Measurements from ENCODE around the gene GRM3.
A peak's percentile ranks its signal among the peaks of the same experiment; 100 is the strongest.

Gene GRM3

DNA sequence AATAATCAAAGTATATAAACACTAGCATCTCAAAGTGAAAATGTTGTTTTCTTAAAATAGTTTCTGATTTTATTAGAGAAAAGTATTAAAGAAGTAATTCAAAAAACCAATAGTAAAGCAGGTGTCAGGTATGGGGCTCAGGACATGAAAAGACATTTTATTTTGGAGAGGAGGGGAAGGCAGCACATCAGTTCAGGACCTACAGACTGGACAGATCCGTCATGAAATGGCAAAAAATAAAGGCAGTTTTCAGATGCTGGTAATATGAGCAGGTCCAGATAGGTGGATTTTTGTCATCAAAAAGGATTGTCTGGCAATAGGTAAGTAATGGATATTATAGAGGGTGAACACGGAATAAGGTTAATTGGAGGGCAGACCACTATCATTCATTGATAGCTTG lies 49.0 kb downstream of the GRM3 start:
- DNase-seq (ENCODE audit: low read depth) = no peak

DNA sequence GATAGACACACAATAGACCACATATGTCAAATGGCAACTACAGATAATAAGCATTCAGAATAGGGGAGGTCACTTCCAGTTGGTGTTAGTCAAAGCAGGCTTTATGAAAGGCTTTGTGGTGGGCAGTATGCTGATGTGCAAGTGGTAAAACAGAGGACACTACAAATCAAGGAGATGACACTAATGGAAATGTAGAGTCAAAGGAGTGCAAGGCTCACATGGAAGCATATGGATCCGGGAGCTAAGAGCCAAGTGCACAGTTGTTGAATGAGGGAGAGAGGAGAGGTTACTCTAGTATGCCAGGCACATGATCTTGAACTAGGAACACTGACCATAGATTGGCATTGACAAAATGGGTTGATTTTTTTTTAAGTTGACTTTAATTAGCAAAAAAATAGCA lies 62.7 kb downstream of the GRM3 start:
- DNase-seq (ENCODE audit: low read depth) = no peak

DNA sequence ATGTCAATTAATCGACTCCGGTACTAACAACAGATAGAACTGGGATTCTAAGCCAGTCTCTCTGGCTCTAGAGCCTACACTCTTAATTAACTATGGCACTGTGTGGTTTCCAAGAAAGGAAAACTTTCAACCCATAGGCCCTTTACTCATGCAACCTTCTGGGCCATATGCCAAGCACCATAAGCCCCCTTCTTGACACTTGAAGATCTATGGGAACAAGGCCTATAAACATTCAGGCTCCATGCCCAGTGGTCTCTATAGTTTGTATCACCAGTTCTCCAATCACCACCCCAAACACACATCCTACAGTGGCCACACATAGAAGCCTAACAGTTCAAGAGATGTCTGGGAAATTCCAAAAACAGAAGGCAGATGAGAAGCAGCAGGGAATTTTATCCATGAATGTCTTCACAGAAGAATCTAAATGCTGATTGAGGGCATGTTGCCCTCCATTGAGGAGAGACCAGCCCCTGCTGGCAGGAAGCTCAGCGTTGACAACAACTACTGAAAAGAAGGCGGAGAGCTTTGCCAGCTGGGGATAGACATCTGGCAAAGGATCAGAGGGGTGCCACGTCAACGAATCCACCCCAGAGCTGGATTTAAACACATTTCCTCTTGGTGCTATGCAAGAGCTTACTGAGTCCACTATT lies 64.4 kb downstream of the GRM3 start:
- DNase-seq (ENCODE audit: low read depth) = no peak

DNA sequence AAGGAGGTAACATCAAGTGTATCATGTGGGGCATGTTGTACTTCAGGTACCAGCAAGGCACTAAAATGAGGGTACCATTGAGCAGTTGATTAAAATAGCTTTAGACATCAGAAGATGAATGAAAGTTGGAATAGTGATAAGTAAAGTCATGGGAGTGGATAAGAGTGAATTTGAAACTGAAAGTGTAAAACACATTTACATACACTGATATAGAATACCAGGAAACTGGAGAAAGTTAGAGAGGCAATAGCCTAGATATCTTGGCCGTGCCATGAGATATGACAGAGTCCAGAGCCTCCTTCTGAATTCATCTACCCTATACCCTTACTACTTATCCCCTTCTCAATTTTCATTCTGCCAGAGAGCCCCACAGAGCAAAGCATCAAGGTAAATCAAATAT lies 76.6 kb downstream of the GRM3 start:
- no peak for DNase-seq (ENCODE audit: low read depth)

DNA sequence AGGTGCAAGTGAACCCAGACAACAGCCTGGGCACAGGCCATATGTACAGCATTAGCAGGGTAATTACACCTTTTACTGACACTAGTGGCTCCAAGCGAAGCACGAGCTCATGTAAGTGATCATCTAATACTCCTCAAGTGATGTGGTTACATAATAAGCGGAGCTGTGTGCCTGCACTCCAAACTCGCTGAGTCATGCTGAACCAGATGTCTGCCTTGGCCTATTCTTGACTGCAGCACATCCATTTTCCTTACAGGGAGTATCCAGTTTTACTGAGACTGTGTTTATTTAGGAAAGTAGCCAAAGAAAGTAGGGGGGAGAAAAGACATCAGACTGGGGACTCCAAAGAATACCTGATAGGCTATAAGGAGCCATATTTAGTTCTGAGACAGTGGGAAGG lies 90.1 kb downstream of the GRM3 start:
- DNase-seq (ENCODE audit: low read depth) = peak; percentile 9

DNA sequence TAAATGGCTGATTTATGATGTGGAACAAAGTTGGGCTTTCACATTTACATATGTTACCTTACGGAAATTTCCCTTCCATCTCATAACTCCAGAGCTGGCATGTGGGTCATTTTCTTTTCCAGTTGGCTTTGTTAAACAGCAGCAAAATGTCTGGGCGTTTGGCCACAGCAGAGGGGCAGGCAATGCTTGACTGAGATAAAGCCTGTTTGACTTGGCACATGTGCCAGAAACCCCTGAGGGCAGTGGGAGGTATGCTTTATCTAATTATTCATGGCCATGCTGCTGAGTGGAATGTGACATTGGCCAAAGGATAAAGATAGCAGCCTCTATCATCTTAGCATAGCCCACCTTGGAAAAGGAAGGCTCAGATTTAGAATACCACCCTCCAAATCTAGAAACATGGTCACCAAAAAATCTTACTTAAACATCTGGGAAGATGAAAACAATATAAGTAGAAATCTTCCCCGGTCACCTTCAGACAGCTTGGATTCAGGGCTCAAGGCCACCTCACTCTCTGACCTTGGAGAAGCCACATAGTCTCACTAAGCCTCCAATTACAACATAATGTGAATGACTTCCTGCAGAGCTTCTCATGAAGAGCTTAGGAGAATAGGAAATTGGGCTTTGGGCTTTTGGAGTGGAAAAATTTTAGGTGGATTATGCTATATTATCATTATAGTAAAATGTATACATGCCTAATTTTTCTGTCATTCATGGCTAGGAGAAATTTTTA lies 101.5 kb downstream of the GRM3 start:
- no peak for DNase-seq (ENCODE audit: low read depth)

DNA sequence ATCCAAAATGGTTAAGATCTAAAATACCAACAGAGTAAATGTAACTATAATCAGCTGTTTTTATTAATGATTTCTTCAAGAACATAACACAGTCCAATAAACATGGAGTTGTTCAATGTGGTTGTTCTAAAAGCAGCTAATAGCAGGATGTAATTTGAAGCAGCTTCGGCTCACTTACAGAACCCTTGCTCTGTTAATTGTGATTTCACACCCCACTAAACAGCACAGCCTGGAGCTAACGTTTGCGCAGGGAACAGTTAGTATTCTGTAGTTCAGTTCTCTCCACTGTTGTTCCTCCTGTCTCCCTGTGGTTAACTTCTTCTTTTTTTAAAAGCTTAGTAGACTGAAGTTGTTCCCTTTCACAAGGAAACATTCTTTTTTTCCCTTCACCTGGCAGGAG lies 104.0 kb downstream of the GRM3 start:
- DNase-seq (ENCODE audit: low read depth) = no peak

DNA sequence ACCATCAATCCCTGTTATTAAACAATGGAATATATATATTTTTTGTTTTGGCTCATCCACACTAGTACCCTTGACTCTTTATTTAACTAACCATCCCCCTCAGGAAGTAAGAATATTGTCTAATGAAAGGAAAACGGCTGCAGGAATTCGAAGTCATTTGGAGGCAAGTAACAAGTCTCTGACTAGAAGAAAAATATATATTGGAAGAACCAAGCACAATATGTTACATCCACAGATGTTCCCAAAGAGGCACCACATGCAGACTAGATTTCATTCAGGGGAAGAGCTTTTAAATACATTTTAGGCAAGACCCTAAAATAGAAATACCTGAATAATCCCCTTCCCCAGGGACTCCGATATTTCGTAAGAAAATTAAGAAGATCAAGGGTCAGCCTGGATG lies 104.5 kb downstream of the GRM3 start:
- DNase-seq (ENCODE audit: low read depth) = no peak

DNA sequence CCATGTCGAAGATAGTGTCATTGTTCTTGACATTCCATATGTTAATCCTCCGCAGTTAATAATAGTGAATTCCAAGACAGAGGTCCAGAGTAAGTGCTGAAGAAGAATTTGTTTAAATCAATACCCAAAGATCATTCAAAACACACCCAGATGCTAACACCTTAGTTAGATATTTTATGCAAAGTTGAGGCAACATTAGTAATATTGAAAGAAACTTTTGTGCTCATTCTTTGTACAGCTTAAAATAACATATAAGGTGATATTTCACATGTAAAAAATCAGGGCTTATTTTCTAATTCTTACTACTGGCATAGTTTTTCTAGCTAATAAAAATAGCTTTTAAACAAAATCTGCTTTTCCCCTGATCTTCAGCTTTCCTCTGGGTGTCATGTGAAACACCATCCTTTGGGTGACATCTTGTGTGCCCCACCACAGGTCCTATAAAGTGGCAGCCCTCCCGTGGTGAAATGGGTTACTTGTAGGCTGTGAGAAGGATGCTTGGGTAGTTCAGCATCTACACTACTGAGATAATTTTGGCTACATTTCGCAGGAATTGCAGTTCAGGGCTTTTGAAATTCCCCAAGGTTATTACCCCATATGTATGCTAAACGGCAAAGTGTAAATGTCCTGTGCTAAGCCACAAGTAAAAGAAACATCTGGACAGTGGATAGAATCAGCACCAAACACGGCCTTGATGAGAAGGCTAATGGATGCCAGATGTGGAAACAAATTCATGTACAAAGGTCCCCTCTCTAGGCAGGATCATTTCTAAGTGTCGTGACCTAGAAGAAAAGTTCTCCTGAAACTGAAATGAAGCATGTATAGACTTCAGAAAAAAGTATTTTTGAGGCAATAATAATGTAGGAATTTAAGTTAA lies 105.4 kb downstream of the GRM3 start:
- no peak for DNase-seq (ENCODE audit: low read depth)

DNA sequence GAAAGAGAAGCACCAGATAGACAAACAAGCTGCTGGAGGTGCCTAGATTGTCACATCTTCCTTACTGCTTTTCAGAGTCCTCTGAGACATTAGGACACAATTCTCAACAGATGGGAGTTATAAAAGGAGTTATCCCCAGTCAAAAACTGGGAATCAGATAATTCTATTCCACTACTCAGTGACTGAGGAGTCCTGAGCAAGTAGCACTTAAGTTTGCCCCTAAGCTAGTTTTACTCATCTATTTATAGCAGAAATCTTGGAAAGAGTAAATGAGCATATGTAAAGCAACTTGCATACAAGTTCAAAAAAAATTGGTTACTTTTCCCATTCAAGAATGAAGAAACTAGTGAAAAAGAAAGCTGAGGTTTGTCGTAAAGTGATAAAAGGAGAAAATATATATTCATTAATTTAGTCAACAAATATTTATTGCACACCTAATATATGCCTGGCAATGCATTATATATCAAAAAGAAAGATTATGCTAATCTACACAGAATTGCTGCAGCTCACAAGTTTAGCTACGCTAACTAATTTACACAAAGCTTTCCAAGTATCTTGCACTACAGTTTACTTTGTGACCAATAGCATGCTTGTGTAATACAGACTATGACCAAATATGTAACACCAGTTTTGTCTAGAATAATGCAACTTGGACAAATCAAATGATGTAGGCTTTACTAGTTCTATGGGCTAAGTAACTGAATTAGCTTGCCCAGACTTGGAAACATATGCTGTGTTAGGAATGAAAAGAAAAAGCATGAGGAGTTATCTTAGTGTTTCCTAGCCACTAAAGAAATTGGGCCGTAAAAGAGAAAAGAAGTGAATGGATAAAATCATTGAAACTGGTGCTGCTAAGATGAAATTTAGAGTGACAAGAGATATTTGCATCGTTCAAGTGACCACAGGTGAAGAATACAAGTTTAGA lies 106.3 kb downstream of the GRM3 start:
- DNase-seq (ENCODE audit: low read depth) = no peak

DNA sequence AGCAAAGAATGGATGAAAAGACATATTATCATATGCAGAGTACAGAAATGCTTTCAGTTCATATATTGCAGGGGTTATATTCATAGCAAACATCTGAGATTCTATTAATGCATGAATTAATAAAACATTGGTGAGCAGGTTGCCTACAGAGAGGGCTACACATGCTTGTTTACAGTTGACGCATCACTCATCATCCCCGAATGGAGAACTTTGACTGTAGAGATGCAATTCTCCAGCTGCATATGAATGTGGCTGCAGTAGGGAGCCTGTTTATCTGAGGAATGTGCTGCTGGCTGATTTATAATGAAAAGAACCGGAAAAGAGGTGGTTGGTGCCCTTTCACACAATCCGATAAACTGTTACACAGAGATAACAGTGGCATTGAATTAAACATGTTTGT lies 116.5 kb downstream of the GRM3 start:
- DNase-seq (ENCODE audit: low read depth) = no peak

DNA sequence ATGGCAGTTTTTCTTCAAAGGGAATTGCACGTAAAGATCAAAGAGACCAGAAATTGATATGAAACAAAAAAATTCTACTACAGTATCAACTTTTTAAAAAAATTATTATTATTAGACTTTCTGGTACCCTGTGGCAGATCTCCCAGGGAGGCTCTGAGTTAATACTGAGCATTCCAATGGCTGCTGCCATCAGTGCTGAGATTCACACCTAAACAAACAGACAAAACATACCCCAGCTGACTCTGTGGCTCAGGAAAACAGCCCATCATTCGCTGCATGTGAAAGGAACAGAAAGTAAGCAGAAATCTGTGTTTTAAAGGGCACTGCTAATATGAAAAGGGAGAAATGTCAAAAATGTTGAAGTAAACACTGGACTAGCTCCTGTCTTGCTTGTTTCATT lies 118.4 kb downstream of the GRM3 start:
- no peak for DNase-seq (ENCODE audit: low read depth)

DNA sequence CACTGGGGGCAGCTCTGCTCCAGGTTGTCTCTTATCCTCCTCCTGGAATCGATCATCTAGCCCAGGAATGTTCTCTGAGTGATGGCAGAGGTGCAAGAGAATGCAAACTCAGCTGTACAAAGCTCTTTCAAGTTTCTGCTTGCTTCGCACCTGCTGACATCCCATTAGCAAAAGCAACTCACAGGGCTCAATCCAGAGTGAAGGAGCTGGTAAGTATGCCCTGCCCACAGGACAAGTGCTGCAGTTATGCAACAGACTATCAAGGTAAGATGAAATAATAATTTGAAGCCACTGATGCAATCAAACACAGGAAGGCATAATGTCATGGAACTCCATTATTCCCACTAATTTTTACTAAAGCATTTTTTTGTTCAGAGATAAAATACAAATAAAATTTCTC lies 122.2 kb downstream of the GRM3 start:
- no peak for DNase-seq (ENCODE audit: low read depth)

DNA sequence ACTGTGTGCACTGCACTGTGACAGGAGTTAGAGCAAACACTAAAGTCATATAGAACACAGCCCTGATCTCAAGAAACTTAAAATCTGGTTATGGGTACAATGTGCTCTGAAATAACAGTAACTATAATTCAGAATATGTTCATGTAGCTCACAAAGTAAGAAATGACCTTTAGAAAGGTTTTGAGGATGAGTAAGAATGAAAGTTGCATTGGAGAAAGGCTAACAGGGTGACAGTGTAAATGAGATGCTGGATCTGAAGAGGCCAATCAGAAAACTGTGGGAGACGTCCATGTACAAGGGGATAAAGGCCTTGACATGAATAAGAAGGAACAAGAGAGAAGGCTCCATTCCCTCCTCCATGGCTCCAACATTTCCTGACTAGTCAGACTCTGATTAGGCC lies 124.7 kb downstream of the GRM3 start:
- DNase-seq (ENCODE audit: low read depth) = no peak

DNA sequence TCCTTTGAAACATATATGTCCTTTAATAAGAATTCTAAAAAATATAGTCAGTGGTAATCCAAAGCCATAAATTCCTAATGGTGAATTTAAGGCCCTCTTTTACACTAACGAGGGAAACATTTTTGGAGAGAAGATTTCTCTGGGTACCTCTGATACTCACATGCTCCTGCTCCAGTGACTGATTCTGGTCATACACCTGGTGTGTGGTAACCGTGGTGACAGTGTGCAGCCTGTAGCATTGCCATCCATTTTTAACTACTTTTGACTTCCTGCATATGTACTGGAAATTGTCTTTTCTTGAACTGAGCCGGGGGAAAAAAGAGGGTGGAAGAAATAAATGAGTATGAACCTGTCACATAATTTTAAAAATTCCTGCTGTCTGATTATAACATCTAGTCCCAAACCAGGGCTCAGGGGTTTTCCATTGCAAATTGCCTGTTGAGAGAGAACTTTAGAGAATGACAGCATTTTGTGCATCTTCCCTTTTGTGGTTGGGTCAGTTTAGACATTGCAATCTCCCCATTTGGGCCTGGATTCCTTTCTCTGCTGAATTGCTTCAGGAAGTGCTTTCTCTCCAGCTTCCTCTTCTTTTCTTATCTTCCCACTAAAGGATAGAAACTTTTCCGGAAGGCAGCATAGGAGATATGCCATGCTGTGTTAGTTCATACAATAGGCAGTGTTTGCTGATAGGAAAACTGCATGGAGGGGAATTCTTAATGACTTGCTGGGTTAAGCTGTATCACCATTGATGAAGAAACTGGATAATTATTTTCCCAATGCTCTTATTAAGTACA lies 125.5 kb downstream of the GRM3 start:
- DNase-seq (ENCODE audit: low read depth) = no peak

DNA sequence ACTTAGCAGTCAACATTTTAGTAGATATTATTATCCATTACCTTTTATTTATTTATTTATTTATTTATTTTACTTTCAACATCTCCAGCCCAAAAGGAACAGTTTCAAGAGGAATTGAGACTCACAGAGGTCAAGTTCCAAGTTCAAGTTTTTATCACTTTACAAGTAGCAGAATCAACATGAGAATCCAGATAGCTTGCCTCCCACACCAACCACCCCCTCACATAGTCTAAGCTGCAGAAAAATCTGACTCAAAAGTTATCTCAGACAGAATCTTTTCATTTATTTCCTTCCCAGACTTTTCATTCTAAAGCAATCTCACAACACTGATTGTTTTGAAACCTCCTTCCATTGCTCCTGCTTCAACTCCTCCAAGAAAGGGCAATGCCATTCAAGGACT lies 129.6 kb downstream of the GRM3 start:
- no peak for DNase-seq (ENCODE audit: low read depth)

DNA sequence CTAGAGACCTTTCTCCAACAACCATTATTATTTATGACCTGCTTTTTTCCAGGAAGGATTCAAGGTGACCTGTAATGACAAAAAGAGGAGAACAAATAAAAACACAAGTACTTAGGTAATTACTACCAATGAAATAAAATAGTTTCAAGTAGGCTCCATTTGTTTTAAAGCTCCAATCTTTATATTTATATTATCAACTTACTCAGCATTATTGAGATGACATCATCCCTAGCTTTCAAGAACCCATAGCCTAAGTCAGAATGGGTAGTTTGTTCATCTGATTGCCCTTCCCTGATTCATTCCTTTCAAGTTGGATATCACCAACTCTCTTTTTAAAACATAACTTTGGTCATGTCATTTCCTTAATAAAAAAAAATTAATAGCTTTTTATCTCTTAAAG lies 131.5 kb downstream of the GRM3 start:
- no peak for DNase-seq (ENCODE audit: low read depth)

DNA sequence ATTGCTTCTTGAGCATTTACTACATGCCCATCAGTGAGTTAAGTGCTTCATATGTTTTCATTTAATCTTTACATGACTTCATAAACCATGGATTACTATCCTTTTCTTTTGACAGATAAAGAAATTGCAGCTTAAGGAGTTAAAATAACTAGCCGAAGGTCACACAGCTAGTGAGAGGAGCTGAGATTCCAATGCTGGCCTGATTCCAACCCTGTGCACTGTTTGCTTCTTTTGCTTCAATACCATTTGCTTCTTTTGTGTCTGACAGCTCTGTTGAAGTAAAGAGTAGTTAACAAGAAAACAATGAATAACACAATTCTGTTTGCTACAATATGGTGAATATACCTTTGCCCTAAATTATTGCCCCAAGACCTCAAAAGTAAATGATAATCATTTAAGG lies 132.4 kb downstream of the GRM3 start:
- DNase-seq (ENCODE audit: low read depth) = no peak

DNA sequence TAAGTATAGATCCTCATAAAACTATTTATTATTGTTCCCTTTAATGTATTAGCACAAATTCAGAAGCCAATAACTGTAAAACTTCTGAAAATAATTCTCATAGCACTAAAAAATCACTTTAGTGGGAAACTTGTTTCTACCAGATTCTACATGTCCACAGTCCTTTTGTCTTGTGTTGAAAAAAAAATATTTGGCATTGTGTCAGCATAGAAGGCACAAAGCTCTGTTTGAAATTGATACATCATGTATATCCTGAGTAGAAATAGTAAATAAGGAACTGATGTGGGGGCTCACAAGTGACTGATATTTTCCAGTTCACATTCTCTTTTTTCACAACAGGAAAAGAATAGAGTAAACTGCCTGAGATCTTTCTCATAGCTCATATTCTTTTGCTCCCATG lies 134.6 kb downstream of the GRM3 start:
- DNase-seq (ENCODE audit: low read depth) = no peak

DNA sequence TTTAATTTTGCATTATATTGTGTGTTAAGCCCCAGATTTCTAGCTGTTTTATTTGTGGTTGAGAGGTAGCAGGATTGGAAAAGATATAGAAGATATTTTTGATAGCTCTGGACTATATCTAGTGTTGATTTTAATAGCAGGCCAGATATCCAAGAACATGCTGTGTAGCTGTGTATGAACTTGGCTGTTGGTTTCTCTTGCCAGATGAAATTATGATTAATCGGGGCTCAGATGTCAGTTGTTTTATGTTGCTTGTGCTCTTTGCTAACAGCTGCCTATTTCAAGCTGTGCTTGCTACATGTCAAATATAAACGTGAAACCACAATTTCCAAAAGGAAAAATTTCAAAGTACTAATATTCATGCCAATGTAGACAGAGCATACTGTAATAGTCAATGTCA lies 141.1 kb downstream of the GRM3 start:
- no peak for DNase-seq (ENCODE audit: low read depth)

DNA sequence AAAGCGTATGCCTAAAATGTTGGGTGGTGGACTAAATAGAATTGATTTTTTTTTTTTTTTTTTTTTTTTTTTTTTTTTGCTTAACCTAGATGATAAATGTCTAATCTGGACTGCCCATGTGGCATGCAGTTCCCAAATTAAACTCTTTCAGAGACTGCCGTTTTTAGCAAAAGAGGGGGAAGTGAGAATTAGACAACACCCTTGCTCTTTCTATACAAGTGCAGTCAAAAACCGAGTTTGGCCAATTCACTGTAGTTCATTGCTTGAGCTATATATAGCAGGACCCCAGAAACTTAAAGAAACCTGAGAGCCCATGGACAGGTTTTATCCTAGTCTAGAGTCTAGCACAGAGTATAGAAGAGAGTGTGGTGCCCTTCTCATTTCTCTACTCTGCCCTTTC lies 141.9 kb downstream of the GRM3 start:
- DNase-seq (ENCODE audit: low read depth) = no peak
